NCI-H2029 (cell line): ENCODE measurements around the gene PRMT3.
A peak's percentile ranks its signal among the peaks of the same experiment; 100 is the strongest.
"Not testable (repeated sequence)": the region's sequence is repeated elsewhere in the genome, so short reads cannot be mapped to it uniquely, and the experiment has no call there.

Experiments
- DNase-seq: peaks from one replicate; lab custom pipeline; 2025; lab: John Stamatoyannopoulos, UW

Gene PRMT3

DNA sequence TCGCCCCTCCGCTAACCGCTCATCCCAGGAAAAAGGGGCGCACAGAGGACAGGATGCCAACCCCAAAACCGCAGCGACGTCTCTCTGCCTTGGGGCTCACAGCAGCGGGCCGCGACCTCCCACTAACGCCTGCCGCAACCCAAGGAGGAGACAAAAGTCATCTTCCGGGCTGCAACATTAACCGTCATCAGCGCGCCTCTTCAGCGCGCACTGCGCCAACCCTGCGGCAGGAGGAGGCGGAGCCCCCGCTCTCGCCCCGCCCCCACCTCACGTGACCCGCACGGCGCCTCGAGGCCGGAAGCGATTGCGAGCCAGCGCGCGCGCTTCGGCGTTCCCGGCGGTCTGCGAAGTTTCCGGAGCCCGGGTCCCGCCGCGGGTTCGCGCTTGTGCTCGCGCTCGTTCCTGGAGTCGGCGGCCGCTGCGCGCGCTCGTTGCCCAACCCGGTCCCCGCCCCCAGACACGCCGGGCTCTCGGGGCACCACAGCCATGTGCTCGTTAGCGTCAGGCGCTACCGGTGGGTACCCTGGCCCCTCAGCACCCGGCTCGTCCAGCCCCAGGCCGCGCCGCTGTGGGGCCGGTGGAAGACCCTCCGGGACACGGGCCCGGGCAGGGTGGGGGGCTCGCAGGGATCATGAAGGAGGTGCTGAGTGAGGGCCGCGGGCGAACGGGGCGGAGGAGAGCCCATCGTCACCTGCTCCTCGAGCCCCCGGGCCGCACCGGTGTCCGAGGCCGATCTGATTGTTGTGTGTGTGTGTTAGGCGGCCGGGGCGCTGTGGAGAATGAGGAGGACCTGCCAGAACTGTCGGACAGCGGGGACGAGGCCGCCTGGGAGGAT, at the start of gene PRMT3:
TSS of gene PRMT3 (plus strand) at position 456 of the 835 bp plus-strand sequence. CDS start at position 487, 31 bp downstream.
- DNase-seq = peak; percentile 94

GRCh38 chr11:20342347-20343141, 45.0 kb upstream of the PRMT3 start:
- no peak for DNase-seq

DNA sequence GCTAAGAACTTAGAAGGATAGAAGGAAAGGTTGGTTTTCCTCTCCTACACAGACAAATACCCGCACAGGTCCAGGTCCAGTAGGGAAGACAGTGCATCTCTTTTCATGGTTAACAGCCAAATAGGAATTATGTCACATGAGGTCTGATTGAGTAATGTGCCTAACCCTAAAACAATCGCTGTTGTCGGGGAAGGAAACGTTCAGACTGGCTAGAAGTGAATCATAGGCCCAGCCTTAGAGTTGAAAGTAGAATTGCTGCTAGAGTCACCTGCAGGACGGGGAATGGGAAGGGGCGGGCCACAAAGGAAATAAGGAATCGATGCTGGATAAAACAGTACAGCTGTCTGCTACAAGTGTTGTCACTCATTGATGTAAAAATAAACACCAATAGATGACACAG, 36.4 kb upstream of the PRMT3 start:
- no peak for DNase-seq

- no peak for DNase-seq
Measured at GRCh38 chr11:20351751-20352262, 35.7 kb upstream of the PRMT3 start.

DNA sequence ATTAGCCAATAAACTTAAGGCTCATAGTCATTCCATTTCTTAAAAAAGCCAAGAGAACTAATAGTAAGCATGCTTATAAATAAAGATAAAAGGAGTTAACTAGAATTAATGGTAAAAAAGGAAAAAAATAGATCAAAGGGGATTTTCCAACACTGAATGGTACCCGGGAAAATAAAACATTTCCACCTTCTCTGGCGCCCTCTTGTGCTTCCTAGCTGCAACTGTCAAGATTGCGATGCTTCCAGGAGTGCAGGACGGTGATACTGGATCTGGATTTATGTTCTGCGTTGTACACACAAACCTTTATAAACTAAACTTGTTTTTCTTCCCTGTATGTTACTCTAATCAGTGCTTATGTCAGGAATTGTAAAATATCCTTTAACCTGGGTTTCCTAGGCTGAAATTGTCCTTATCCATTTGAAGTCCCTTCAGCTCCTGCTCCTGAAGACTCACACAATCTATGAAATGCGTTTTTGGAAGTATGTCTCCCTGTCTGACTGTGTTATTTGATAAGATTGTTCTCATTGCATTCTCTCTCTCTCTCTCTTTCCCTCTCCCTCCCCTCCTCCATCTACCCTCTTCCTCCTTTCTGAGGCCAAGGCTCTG, 33.6 kb upstream of the PRMT3 start:
- peak; percentile 18 for DNase-seq

GRCh38 chr11:20355221-20356219, 32.0 kb upstream of the PRMT3 start:
- no peak for DNase-seq

GRCh38 chr11:20357150-20357549, 30.4 kb upstream of the PRMT3 start:
- DNase-seq = no peak

DNA sequence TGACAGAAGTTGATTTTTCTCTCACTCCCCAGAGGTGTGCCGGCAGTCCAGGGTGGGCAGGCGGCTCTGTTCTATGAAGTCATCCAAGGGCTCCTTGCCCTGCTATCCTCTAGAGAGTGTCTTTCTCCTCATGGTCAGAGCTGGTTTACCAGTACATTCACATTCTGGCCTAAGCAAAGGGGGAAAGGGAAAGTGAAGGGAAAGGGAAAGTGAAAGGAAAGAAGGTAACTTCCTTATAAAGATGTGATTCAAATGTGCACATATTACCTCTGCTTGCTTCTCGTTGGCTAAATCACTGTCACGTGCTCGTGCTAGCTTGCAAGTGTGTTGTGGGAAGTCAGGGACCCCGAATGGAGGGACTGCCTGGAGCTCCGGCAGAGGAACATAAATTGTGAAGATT, 26.9 kb upstream of the PRMT3 start:
- peak; percentile 67 for DNase-seq

- DNase-seq = no peak
Measured at GRCh38 chr11:20362481-20362880, 25.0 kb upstream of the PRMT3 start.

- DNase-seq = no peak
Measured at GRCh38 chr11:20363149-20363499, 24.4 kb upstream of the PRMT3 start.

DNA sequence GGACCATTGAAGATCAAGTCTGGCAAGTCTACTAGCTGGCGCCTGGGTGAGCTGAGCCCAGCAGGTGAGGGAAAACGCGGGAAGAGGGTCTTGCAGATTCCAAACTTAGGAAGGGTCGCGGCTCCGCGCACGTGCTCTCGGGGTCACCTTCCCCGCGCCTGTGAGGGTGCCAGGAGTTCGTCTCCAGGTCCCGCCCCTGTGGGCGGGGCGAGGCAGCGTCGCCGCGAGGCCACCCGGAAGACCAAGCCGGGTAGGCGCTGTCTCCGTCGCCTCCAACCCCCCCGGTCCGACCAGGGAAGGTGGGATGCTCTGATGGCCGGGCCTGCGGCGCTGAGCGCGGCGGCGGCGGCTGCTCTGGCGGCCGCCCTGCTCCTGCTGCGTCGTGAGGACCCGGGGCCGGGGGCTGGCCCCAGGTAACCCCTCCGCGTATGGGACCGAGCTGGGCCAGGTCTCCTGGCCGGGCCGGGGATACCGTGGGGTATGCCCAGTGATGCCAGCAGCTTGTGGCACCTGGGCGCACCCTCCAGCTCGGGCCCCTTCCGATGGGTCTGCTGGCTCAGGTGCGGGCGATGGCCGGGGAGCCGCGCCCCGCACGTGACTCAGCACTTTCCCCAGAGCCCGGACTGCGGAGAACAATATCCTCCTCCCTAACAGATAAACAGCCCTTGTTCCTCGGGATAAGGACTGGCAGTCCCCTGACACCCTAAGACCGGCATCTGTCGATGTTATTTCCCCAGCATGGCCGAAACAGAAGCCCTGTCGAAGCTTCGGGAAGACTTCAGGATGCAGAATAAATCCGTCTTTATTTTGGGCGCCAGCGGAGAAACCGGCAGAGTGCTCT, 23.8 kb upstream of the PRMT3 start, which contains the start of gene HTATIP2:
TSS of gene HTATIP2 (plus strand) at position 215 of the 841 bp plus-strand sequence. CDS start at position 739, 524 bp downstream.
- peak; percentile 44 for DNase-seq

DNA sequence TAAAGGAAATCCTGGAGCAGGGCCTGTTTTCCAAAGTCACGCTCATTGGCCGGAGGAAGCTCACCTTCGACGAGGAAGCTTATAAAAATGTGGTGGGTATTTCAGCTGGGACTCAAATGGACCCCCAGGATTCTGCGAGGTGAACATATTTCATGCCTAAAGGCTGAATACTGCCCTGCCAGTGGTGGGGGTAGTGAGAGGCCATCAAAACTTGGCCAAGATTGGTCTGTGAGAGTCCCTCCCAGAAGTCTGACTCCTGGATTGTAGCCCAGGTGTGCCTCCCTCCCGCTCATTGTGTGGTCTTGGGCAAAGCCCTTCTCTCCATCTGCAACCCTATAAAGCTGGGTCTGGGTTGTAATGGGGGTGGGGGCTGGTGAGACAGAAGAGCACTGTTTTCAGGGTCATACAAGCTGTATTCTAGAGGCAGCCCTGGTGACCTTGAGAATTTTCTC, 23.1 kb upstream of the PRMT3 start:
- DNase-seq = no peak

GRCh38 chr11:20365465-20365864, 22.1 kb upstream of the PRMT3 start:
- not testable (repeated sequence) for DNase-seq

DNA sequence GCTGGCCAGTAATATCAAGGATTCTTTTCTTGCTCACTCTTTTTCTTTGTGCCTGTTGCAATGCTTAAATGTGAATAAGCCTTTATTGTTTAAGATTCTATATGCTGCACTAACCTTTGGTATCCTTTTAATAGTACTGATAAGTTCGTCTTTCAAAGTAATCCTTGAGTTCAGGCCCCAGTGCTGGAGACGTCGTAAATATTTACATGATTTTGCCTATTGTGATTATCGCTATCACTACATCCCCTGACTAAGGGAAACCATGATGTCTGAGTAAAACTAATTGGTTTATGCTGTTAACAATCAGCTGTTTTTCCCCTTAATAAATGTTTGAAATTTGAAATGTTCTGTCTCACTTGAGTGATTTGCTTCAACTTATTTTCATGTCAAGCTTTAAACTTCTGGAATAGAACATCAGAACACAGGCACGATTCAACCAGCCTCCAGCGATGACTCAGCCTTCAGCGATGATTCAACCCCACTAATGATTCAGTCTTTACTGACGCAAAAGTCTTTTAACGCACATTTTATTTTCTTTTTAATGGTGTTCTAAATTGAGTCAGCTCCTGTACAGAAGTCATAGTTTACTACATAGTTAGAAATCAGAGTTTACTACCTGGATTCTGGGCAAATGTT, 20.1 kb upstream of the PRMT3 start:
- no peak for DNase-seq

- DNase-seq = no peak
Measured at GRCh38 chr11:20368438-20368837, 19.1 kb upstream of the PRMT3 start.

DNA sequence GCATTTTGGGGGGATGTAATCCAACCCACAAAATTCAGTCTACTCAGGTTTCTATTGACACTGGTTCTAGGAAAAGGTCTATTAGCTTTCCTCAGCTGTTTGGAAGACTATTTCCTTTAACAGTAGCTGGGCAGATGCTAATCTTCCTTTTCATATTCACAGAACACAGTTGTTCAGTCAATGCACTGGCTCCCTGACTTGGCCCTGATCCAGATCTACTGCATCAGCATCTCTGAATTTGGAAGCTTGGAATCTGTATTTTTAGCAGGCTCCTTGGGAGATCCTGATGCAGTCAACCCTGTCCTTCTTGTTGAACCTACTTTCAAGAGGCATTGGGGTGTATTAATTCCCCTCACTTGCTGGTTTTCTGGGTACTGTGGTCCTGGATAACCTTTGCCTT, 17.7 kb upstream of the PRMT3 start:
- no peak for DNase-seq

- no peak for DNase-seq
Measured at GRCh38 chr11:20372081-20372626, 15.4 kb upstream of the PRMT3 start.

GRCh38 chr11:20373147-20373546, 14.4 kb upstream of the PRMT3 start:
- DNase-seq = no peak

DNA sequence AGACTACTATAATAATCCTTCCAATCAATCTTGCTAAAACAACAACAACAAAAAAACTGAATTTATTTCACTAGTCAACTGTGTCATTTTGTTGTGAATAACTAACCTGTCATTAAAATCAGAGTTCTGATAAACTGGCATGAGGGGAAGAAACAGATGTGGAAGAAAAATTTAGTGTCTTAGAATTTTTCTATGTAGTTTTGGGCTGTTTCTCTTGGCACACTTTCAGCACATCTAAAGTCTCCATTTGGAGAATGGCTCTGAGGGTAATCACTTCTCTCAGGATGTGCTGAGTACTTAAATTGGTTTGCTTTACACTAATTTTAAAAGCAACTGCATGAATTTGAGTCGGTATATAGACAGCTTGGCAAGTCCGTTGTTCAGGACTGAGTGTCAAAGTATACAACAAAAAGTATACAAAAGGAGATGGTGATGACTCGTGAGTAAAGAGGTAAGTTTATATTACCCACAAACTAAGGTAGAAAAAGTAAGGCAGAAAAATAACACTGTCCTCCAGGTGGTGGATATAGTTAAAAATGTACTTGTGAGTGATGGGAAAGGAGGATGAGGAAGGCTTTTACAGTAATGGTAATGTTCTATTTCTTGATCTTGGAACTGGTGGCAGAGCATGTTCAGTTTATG, 13.8 kb upstream of the PRMT3 start:
- DNase-seq = no peak
